WI38 (cell line): ENCODE measurements around the gene NFATC4.
A peak's percentile ranks its signal among the peaks of the same experiment; 100 is the strongest.
"Not testable (repeated sequence)": the region's sequence is repeated elsewhere in the genome, so short reads cannot be mapped to it uniquely, and the experiment has no call there.

Experiments used
- H3K4me3 ChIP-seq: 2 replicates; pipeline ENCODE4 v1.5.1; 2011; ENCODE audit warnings: low read depth, mild to moderate bottlenecking, control low read depth, low read length
- TF ChIP-seq, protein P1 (sequence below): IDR thresholded peaks from 2 replicates; pipeline ENCODE4 v1.5.1; 2012; ENCODE audit warnings: low read depth, mild to moderate bottlenecking, control low read depth, low read length

NFATC4 gene

DNA sequence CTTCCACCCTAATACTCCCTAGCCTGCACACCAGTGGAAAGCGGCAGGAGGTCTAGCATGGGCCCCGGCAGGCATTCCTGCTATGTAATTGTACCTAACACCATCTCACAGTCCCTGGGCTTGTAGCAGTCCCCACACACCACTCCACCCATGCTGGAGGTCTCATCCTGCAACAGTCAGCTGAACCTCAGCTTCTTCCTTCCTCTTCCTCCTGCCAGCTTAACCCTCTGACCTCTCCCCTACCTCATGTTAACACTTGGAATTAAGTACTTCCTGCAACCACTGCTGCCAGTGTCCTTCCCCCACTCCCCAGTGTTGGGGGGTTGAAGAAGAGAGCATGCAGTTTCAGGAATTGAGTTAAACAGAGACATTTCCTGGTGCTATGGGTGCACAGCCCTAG lies 40.7 kb upstream of the NFATC4 start:
- H3K4me3 ChIP-seq = no peak overlapping the region
- TF ChIP-seq, protein P1, sequence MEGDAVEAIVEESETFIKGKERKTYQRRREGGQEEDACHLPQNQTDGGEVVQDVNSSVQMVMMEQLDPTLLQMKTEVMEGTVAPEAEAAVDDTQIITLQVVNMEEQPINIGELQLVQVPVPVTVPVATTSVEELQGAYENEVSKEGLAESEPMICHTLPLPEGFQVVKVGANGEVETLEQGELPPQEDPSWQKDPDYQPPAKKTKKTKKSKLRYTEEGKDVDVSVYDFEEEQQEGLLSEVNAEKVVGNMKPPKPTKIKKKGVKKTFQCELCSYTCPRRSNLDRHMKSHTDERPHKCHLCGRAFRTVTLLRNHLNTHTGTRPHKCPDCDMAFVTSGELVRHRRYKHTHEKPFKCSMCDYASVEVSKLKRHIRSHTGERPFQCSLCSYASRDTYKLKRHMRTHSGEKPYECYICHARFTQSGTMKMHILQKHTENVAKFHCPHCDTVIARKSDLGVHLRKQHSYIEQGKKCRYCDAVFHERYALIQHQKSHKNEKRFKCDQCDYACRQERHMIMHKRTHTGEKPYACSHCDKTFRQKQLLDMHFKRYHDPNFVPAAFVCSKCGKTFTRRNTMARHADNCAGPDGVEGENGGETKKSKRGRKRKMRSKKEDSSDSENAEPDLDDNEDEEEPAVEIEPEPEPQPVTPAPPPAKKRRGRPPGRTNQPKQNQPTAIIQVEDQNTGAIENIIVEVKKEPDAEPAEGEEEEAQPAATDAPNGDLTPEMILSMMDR = no peak

DNA sequence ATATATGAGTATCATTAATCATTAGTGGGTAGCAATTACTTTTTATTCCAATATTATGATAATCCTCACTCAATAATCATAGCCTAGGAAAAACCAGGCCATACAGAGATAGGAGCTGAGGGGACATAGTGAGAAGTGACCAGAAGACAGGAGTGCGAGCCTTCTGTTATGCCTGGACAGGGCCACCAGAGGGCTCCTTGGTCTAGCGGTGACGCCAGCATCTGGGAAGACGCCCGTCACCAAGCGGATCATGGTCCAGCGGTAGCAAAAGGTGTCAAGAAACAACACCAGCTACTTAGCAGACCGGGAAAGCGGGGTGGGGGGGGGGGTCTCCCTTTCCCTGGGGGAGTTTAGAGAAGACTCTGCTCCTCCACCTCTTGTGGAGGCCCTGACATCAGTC lies 40.1 kb upstream of the NFATC4 start:
- H3K4me3 ChIP-seq = not testable (repeated sequence)
- TF ChIP-seq, protein P1 = peak; percentile 32

DNA sequence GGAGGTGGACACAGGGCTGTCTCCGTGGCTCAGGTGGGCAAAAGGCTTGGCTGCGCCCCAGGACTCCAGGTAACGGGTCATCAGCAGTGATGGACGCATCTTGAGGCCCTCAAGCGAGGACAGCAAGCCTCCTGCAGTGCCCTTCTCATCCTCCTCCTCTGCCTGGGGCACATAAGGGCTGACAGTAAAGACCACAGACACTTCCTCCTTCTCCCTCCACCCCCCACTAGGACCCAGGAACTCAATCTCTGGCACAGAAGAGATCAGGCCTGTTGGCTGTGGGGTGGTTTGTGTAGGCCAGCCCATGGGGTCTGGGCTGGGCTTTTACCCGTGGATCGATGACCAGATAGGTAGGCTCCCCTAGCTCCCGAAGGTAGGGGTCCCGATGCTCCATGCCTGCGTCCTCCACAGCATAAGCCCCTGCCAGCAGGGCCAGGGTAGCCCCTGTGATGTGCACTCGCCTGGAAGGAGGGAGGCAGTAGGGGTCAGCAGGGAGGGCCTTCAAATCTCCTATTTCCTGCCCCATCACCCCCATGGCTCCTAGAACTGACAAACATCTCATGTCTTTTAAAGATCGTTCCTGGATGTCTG lies 38.8 kb upstream of the NFATC4 start:
- no peak overlapping the region for H3K4me3 ChIP-seq
- TF ChIP-seq, protein P1 = no peak

DNA sequence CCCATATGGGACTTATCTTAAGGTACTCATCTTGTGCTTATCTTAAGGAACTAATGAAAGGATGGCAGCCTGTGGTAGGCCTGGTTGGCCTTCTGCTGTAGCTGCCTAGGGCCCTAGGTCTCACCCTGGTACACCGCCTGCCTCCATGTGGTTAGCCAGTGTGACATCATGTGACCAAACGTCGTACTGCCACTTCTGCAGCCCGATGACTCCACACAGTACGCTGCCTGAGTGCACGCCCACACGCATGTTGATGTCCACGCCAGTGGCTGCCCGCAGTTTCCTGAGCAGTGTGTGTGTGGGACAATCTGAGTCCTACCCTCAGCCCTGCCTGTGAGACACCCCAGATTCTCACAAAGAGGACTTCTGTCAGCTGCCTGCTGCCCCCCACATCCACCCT lies 38.2 kb upstream of the NFATC4 start:
- TF ChIP-seq, protein P1 = no peak
- no peak overlapping the region for H3K4me3 ChIP-seq

DNA sequence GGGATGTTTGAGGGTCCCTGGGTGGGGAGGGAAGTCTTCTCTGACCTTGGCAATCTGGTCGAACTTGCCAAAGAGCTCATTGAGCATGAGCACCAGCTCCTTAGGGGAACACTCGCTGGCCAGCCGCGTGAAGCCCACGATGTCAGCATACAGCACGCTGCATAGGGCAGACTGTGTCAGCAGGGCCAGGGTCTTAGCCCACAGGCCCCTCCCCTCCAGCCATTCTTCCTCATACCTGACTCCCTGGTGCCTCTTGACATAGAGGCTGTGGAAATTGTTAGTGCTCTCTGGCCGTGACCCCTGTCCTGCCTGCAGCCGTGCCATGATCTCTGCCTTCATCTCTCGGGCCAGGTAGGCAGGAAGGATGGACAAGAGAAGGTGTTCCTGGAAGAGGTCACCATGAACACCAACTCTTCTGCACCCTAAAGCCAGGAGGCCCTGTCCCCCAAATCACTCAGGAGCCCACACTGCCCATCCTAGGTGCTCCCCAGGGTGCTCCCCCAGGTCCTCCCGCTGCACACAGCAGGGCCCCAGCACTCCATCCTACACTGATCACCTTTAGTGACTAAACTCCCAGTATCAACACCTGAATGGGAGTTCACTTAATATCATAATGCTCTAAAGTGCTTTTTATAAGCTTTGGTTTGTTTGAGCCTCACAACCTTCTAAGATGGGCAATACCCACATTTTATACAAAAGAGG lies 36.9 kb upstream of the NFATC4 start:
- no peak overlapping the region for H3K4me3 ChIP-seq
- TF ChIP-seq, protein P1 = no peak

DNA sequence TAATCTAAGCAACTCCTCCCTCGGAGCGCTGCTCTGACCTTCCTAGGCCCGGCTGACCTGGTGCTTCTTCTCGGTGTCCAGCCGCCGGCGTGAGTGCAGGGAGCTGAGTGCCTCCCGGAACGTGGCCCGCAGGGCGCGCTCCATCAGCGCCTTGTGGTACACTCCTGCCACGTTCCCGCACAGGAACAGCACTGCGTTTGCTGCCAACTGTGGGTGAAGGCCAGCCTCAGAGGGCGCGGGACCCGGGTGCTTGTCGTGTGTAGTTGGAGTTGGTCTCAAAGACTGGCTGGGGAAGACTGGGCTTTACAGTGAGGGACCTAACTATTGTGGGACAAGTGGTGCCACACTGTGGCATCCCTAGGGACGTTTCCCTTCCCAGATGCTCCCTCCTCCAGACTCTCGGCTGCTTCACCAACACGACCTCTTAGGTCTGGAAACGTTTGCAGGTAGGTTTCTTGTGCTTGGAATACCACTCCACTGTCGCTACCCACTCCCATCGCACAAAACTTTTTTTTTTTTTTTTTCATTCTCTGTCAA lies 36.2 kb upstream of the NFATC4 start:
- no peak overlapping the region for H3K4me3 ChIP-seq
- TF ChIP-seq, protein P1 = no peak

DNA sequence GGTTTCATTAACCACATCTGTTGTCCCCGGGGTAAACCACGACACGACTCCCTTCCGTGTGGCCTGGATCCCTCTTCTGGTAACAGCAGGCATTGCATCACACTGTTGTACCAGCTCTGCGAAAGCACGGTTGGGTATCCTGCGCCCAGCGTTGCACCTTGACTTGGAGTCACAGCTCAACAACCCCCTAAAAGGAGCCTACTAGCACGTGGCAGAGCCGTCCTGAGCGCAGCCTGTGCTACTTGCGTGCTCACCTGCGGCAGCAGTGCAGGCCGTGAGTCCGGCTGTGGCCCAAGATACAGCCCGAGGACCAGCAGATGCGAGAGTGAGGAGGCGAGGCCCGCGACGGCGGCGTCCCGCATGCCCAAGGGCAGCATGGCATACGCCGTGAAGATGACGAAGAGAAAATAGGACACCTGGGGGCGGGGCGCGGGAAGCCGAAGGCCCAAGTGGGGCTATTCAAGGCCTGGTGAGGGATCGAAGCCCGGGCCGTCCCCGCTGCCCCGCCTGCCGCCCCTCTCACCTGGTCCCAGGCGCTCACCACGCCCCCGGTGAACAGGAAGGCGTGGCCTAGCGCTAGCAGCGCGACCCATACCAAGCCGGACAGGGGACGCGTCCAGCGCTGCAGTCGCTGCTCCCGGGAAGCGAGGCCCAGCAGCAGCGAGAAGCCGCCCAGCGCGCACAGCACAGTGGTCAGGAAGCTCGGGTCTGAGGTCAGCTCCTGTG lies 35.6 kb upstream of the NFATC4 start:
- H3K4me3 ChIP-seq = no peak overlapping the region
- TF ChIP-seq, protein P1 = peak; percentile 89
